GM19351 (cell line): ENCODE data around the gene IQCE.

Experiments
- ATAC-seq: cut with Tn5 transposase; IDR thresholded peaks from one replicate; pipeline ENCODE4 v1.9.1; 2021; ENCODE audit warnings: mild to moderate bottlenecking, moderate library complexity; ENCODE audit not compliant: unreplicated experiment

Gene IQCE

DNA sequence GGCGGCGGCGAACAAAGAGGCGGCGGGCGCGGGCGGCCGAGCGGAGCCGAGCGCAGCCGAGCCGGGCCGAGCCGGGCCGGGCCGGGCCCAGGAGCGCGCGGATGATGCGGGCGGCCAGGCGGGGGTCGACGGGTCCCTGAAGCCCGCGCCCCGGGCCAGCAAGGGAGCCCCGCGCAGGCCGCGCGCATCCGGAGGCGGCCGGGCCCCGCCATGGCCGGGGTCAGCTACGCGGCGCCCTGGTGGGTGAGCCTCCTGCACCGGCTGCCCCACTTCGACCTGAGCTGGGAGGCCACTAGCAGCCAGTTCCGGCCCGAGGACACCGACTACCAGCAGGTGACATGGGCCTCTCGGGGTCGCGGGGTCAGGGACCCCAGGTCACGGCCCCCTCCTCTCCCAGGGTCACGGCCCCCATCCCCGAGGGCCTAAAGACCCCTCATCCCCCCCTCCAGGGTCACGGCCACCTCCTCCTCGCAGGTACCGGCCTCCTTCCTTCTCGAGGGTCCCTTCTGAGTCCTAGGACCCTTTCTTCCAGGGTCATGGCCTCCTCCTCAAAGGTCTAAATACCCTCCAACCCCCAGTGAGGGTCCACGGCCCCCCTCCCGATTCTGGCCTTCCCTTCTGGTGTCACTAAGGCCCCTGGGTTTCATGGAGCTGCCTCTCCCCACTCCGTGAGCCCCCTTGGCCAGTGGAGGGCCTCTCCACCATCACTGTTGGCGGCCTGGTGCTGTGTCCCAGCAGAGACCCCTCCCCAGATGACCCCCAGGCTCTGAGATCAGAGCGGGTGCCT is 73.4 kb downstream of the IQCE start, which contains the start of gene TTYH3:
TTYH3 (plus strand) TSS at position 41 of the 787 bp plus-strand sequence; CDS start at position 211, 170 bp downstream.
- ATAC-seq: peak; percentile 35

DNA sequence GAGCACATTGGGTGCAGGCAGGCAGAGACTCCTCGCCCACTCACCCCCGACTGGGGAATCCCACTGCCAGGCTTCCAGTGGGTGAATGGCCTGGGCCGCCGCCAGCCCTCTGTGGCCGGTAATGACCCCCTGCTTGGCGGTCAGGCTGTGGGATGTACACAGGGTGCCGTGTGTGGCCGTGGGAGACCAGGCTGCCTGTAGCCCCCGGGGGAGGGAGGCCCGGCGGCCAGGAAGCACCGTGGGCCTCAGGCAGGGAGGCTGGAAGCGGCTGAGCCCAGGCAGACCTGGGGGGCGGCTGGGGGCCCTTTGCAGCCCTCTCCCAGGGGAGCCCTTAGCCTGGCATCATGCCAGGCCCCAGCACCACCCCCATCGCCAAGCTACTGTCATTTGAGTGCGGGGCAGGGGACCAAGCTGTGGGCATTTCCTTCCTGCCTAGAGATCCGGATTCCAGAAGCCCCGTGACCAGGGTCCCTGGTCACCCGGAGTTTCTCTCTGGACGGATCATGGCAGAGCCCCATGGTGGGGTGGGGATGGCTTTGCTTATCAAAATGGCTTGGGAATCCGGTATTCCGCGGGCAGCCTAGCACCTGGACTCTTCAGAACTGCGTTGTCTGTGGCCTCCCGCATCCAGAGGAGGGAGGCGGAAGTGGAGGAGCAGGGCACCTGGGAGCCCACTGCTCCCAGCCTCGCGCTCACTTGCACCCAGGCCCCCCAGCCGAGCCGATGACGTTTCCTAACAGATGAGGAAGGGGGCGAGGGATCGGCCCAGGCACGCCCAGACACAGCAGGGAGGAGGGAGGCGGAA is 74.2 kb downstream of the IQCE start:
- ATAC-seq: peak; percentile 23

DNA sequence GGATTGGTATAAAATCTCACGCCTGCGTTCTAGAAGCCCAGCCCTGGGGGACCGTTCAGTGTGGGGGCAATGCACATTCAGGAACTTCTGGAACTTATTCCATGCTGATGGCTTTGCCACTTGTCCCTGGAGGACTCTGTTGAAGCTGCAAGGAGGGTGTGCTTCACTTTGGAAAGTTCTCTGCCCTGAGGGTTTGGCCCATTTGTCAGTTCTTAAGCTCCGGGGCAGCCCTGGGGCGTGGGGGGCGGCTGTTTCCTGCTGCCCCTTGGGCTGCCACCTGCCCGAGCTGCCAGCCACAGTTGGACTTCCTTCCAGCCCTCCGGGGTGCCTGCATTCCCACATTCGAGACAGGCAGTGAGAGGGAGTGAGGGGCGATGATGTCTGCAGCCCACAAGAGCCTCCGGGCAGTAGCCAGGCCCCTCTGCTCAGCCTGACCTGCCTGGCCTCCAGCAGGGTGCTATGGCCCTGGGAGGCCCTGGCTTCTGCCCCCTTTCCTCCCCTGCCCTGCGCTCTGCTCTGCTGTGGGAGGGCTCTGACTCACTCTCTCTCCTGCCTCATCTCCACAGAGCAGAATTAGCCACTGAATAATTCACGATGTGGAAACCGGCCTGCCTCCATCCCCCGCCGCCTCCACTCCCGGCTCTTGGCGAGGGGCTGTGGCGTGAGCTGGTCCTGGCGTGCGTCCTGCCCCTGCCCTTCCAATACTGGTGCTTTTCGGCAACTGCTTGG is 74.9 kb downstream of the IQCE start:
- no peak for ATAC-seq

DNA sequence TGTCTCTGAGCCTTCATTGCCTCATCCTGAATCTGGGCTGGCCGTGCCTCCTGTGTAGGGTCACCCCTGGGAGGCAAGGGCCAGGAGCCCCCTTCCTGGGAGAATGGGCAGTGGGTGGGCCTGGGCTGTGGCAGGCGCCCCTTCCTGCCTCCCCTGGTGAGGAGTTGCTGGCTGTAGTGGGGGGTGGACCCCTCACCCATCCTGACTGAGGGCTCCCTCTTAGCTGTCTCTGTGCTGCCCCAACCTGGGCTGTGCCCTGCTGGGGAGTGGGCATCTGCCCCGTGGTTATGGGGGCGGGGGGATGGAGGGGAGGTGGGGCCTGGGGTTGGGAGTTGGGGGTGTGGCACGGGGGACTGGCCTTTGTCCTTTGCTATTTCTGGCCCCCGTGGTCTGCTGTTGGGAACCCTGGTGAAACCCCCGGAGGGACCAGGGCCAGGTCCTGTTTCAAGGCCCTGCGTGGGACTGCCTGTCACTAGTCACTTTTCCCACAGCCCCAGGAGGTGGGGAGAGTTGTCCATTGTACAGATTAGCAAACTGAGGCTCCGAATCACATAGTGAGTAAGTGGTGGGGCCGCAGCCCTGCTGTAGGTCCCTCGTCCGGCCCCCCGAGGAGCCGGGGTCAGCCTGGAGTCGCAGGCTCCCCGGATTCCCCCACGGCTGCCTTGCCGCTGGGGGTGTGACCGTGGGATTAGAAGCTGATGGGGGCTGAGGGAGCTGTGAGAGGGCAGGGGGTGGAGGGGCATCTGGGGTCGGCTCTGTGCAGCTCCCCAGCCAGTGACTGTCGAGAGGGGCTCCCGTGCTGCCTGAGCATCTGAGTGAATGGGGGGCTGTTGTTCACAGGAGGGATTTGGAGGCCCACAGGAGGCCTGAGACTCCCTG is 75.7 kb downstream of the IQCE start:
- no peak for ATAC-seq

DNA sequence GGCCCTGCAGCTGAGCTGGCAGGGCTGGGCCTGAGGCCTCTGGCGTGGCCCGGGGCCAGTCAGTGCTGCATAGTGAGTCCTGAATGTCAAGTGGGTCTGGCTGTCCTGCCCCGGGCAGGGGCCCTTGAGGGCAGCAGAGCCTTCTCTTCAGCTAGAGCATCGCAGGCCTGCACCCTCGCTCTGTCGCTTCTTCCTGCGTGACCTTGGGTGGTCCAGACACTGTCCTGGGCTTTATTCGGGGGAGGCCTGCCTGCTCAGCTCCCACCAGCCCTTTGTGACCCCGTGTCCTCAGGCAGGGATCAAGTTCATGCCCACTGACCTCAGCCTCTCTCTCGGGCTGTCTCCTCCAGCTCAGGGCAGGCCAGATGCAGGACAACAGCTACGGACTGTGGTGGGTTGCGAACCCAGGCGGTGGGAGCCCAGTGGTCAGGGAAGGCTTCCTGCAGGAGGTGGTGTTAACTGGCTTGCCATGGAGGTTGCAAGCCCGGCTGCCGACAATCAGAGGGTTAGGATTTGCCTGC is 76.4 kb downstream of the IQCE start:
- ATAC-seq: no peak

DNA sequence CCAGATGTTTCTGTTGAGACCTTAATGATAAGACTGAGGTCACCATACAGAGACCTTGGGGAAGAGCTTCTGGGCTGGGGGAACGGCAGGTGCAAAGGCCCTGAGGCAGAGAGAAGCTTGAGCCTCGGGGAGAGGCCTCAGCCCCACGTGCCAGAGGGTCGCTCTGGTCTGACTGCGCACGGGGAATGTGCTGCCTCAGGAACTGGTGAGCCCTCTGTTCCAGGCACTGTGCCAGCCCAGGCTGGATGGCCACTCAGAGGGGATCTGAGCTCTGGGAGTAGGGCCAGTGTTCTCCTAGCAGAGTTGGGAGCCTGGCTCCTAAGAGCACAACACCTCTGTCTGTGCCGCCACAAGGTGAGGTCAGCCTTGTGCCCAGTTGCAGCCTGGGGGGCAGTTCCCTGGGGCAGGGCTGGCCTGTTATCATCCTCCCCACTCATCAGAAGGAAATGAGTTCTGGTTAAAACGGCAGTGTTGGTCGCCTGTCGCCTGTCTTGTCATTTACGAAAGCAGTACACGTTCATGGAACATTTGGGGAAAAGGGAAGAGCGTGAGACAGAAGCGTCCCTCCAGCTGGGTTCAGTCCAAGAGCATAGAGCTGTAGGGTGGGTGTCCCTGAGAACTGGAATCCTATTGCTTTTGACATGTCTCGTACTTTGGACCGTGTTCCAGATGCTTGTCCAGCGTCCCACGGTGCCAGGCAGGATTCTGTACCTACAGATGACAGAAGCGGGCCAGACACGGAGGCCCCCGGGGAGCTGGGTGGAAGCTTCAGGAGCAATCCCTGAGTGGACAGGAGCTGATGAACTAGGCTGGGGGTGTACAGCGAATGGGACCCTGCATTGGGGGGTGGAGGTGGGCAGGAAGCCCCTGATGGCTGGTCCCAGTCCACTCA is 77.3 kb downstream of the IQCE start:
- no peak for ATAC-seq

DNA sequence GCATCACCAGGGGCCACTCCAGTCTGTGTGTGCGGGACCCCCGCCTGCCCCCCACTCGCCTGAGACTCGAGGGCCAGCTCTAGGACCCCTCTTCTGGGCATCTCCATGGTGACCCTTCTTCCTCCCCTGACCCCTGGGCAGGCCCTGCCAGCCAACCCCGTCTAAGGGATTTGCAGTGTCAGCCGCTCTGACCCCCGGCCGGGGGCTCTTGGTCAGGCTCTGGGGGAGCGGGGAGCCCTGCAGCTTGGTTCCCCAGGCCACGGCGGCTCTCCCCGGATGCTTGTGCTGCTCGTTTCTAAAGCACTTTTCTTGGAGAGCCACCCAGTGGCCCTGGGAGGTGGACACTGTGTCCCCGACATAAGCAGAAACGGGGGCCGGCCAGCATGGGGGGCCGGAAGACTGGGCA is 78.3 kb downstream of the IQCE start:
- ATAC-seq: no peak

DNA sequence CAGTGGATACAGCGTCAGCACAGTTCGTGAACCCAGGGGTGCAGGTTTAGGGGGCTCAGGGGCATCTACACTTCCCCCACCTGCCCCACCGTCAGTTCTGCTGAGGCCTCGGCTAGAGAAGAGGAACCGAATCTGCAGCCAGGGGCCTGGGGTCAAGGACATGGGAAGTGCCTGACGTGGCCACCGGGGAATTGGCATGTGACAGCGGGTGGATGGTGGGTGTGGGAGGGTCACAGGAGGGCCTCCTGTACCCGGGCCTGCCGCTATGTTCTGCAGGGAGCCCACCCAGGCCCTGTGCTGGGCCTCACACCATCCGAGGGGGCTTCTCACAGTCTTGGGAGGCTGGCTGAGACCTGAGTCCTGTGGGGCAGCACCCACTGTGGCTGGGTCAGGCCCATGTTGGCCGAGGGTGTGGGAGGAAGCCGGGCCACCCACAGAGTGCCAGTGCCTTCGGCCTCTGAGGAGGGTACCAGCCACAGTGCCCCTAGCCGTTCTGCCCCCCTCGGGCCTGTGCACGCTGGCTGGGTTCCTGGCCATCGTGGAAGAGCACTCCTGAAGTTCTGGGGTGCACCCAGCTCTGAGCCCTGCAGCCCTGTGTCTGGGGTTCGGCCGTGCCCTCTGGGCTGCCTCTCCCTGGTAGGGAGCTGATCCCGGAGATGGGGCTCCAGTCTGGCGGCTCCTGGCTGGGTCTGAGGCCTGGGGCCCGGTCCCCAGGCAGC is 78.9 kb downstream of the IQCE start:
- ATAC-seq: no peak

DNA sequence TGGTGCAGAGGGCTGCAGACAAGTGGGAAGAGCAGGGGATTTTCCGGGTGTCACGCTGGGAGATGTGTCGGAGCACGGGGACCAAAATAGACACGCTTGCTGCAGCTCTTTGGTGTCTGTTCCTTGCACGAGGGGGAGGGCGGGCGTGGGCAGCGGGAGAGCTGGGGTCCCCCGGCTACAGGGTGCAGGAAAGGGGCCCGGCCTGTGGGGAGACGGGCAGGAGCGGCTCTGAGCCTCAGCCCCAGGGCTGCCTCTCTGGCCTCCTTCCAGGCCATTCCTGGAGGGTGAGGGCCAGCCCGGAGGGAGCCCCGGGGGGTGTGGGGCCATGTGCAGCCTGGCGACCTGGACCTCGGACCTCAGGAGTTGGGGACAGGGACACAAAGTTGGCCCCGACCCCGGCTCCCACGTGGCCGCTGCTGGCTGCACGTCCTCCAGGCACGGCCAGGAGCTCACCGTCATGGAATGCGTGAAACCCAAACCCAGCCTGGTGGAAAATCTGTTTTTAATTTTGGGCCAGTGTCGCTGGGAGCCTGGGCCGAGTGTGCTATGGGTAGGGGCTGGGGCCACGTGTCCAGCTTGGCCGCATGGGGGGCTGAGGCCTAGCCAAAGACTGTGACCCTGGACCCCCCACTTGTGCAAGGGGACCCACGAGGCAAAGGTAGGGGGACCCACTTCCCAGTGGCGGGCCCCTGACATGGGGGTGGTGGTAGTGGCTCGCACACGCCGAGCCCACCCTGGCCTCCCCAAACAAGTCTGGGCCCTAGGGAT is 79.6 kb downstream of the IQCE start:
- no peak for ATAC-seq

DNA sequence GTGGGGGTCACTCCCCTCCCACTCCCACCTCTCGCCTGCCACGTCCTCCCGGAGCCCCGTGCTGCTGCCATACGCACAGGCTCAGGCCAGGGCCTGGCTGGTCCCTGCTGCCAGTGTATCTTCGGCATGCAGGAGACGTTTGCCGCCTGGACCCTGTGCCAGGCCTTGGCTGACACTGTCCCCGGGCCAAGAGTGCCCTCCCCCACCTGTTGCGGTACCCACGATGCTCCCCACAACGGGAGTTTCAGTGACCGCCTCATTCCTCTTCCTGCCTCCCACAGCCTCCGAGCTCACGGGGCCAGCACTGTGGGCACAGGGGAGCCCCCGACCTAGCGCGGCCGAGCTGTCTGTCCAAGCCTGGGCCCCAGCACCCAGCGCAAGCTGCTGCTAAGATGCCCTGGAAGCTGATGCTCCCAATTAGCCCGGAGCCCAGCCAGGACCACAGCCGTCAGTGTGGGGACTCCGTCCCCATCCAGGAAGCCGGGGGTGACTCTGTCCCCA is 80.5 kb downstream of the IQCE start:
- ATAC-seq: no peak

DNA sequence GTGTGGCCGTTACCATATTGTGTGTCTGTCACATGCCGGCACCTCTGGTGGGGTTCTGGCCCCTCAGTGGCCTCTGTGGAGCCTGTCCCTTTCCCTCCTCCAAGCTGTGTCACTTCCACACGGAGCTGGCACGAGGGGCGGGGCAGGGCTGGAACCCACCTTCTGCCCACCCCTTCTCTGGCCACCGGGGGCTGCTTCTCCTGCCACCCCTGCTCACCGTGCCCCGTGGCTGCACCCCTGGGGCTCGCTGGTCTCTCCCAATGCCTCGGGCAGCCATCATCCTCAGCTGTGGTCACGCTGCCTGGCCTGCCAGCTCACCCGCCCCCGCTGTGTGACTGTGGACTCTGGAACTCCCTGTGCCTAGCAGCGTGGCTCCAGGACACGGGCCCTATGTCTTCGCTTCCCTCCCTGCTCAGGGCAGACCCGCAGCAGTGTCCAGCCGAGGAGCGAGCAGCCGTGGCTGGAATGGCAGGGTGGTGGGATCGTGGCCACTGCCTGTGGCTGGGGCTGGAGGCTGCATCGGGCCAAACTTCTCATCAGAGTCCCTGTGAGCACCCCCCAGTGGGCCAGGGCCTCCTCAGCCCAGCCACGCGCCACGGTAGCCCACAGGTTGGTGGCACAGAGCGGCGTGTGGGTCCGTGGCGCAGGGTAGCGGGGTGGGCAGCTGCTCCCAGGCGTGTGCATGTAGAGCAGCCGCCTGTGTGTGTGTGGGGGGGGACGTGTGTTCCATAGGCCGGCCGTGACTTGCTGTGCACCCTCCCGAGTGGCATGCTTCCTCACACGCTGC is 81.1 kb downstream of the IQCE start:
- no peak for ATAC-seq

DNA sequence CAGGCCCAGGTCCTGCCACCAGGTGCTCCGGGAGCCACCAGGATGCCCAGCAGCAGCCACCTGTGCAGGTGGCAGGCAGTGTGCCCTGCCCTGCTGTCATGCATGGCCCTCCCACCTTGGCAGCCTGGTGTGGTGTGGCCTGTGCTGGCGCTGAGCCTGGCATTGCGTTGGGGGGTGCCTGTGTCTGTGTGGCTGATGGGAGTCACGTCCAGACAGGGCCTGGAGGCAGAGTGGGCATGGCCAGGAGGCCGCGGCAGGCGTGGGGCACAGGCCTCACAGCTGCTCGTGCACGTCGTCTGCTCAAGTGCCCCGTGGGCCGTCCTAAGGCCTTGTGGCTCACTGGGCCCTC is 81.7 kb downstream of the IQCE start:
- no peak for ATAC-seq

DNA sequence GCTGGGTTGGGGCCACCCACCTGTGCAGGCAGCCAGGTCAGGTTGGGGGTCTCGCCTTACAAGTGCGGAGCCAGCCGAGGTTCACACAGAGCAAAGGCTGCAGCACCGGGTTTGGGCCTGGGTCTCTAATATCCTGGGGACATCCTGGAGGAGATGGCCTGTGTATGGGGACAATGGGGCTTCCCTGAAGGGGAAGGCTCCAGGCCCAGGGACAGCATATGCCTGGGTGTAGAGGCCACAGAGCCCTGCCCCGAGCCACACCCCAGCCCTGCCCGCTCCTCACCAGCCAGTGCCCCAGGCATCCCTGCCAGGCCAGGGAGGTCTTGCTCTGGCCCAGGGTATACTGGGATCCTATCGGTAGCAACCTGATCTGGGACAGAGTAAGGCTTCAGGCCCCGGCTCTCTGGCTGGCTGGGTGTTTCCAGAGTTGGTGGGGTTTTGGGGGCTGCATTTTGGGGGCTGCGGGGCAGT is 82.1 kb downstream of the IQCE start:
- ATAC-seq: no peak

DNA sequence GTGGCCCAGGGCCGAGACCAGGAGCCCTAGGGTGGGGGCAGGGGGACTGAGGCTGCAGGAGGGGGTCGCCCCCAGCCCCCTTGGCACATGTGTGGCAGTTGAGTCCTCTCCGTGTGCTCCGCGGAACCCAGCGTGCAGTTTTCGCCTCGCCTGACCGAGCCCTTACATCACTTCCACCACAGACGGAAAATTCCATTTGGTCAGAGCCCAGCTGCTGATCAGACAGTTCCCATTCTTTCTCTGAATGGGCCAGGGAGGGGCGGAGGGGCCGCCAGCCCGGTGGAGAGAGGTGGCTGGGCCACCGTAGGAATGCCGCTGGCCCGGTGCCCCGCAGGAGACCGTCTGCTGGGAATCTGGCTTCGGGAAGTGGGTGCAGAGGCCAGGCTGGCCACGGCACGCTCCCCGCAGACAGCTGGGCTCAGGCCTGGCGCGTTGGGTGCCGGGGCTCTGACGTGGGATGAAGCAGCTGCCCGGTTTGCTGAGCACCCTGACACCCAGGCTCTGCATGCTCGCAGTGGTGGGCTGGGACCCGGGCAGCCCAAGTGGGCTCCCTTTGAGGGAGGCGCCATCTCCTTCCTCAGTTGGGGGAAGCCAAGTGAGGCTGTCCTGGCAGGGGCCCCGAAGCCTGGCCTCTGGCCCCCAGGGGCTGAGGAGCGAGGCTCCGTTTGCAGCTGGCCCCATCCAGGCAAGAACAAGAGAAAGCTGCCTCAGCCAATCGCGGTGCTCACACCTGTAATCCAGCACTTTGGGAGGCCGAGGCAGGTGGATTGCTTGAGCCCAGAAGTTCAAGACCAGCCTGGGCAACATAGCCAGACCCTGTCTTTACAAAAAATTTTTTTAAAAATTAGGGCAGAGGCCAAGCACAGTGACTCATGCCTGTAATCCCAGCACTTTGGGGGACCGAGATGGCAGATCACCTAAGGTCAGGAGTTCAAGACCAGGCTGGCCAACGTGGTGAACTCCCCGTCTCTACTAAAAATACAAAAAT is 82.9 kb downstream of the IQCE start:
- peak; percentile 46 for ATAC-seq

DNA sequence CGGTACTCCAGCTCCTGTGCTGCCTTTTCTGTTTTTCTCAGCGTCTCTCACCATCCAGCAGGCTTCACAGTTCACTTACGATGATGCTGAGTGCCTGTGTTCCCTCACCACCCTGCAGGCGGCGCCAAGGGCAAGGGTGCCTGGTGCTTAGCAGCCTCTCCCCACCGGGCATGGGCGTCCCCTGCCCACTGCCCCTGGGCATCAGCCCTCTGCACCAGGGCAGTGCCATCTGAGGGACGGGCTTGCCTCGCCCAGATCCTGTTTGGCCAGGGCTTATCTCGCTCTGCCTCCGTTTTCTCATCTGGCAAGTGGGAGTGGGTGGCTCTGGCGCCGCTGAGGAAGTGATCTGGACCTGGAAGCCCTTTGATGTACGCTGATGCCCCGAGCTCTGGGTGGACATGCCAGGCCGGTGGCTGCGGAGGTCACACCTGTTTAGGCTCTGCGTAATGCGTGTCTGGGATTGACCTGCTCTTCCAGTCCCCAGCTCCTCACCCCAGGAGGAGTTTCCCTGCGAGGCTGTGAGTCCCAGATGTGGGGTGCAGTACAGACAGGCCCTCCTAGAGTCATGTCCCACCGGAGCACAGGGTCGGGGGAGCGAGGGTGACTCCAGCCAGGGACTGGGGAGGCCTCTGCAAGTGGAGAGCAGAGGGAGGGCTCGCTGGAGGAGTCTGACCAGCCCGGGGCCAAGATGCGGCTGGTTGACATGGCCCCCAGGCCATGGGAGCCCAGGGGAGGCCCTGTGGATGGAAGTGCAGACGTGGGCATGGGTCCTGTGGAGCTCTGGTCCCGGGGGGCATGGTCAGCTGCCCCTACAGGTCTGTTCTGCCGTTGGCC is 84.8 kb downstream of the IQCE start:
- no peak for ATAC-seq
